PC-3 (cell line): ENCODE results near the gene GULP1. TPM values are rescaled to one million over a fixed set of nuclear protein-coding genes. Genes with fewer than 3 reads are reported as not detected.
A peak's percentile ranks its signal among the peaks of the same experiment; 100 is the strongest.

Source experiments
- ATAC-seq: fragments of 200-7000 bp; cut with Tn5 transposase; 2 replicates; pipeline ENCODE4 v1.9.1; 2020; ENCODE audit warnings: mild to moderate bottlenecking, moderate library complexity
- BruUV-seq: library from RNA; stranded (reverse); fragments of 400-500 nt; replicated peaks from 2 replicates; lab custom pipeline; 2021; lab: Mats Ljungman, UMichigan
- CTCF ChIA-PET: fragments of 300-600 bp; sonication (Branson Sonifier 250); formaldehyde crosslinking; loops from one replicate; lab custom pipeline; 2022; ENCODE audit warnings: antibody characterized with exemption; lab: Charles Lee
- POLR2A ChIA-PET: fragments of 300-600 bp; sonication (Branson Sonifier 250); formaldehyde crosslinking; loops from one replicate; lab custom pipeline; 2022; ENCODE audit warnings: antibody characterized with exemption; ENCODE audit not compliant: unreplicated experiment; lab: Charles Lee
- DNase-seq: peaks from one replicate; pipeline ENCODE4 v3.0.0-alpha.2; 2015
- H2AFZ ChIP-seq: fragments of 300-600 bp; sonication (generic); 2 replicates; pipeline ENCODE4 v1.6.0; 2016; ENCODE audit warnings: antibody characterized with exemption, low read length
- H3F3A ChIP-seq: fragments of 300-600 bp; sonication (generic); one replicate; pipeline ENCODE4 v1.6.0; 2017; ENCODE audit warnings: antibody characterized with exemption, low read length, control low read depth, mild to moderate bottlenecking; ENCODE audit not compliant: unreplicated experiment
- H3K27ac ChIP-seq: fragments of 300-600 bp; sonication (generic); 2 replicates; pipeline ENCODE4 v1.5.1; 2016; ENCODE audit warnings: mild to moderate bottlenecking, low read length
- H3K27me3 ChIP-seq: fragments of 300-600 bp; sonication (generic); 2 replicates; pipeline ENCODE4 v1.6.1; 2016; ENCODE audit warnings: low read length, mixed read lengths
- H3K36me3 ChIP-seq: fragments of 300-600 bp; sonication (generic); 2 replicates; pipeline ENCODE4 v1.6.1; 2016; ENCODE audit warnings: low read depth, mixed run types, low read length, mixed read lengths
- H3K4me1 ChIP-seq: fragments of 300-600 bp; sonication (generic); 2 replicates; pipeline ENCODE4 v1.5.1; 2016; ENCODE audit warnings: low read length; ENCODE audit not compliant: insufficient read depth
- H3K4me2 ChIP-seq: fragments of 300-600 bp; sonication (generic); 2 replicates; pipeline ENCODE4 v1.6.0; 2016; ENCODE audit warnings: low read length
- H3K4me3 ChIP-seq: fragments of 300-600 bp; sonication (generic); 2 replicates; pipeline ENCODE4 v1.5.1; 2016; ENCODE audit warnings: mild to moderate bottlenecking, low read length, mixed read lengths
- H3K79me2 ChIP-seq: fragments of 300-600 bp; sonication (generic); 2 replicates; pipeline ENCODE4 v1.6.1; 2017; ENCODE audit warnings: low read length, mixed read lengths
- H3K9ac ChIP-seq: fragments of 300-600 bp; sonication (generic); 2 replicates; pipeline ENCODE4 v1.6.0; 2016; ENCODE audit warnings: mild to moderate bottlenecking, low read length
- H3K9me2 ChIP-seq: fragments of 300-600 bp; sonication (generic); replicated peaks from 2 replicates; pipeline ENCODE4 v1.6.1; 2016; ENCODE audit warnings: mixed run types, low read length, mixed read lengths
- H3K9me3 ChIP-seq: fragments of 300-600 bp; sonication (generic); 2 replicates; pipeline ENCODE4 v1.6.1; 2016; ENCODE audit warnings: low read length, mixed read lengths
- H4K20me1 ChIP-seq: fragments of 300-600 bp; sonication (generic); 2 replicates; pipeline ENCODE4 v1.6.1; 2016; ENCODE audit warnings: low read length, mixed read lengths
- CTCF ChIP-seq: fragments of 300-600 bp; sonication (generic); conservative IDR thresholded peaks from 2 replicates; pipeline ENCODE4 v1.5.1; 2017; ENCODE audit warnings: antibody characterized with exemption, low read depth, mild to moderate bottlenecking, low read length
- EZH2 ChIP-seq: fragments of 300-600 bp; sonication (generic); IDR thresholded peaks from one replicate; pipeline ENCODE4 v1.6.1; 2017; ENCODE audit warnings: antibody characterized with exemption, mild to moderate bottlenecking, low read length; ENCODE audit not compliant: unreplicated experiment
- EZH2phosphoT487 ChIP-seq: fragments of 300-600 bp; sonication (generic); IDR thresholded peaks from 2 replicates; pipeline ENCODE4 v1.6.1; 2018; ENCODE audit warnings: mild to moderate bottlenecking, antibody characterized with exemption, low read length, borderline replicate concordance
- intact Hi-C: fragments of 100-400 bp; cut with micrococcal nuclease; formaldehyde crosslinking; loops from 2 replicates; pipeline ENCODE4 v1.9.0; 2023
- total RNA-seq: library from RNA; depleted of rRNA; stranded (reverse); fragments of >200 nt; gene quantifications from 2 replicates; pipeline ENCODE4 v1.2.3, GENCODE V29; 2014

GULP1 gene
- total RNA-seq, 1 experiment from 2014 or later: 25.5 TPM

DNA sequence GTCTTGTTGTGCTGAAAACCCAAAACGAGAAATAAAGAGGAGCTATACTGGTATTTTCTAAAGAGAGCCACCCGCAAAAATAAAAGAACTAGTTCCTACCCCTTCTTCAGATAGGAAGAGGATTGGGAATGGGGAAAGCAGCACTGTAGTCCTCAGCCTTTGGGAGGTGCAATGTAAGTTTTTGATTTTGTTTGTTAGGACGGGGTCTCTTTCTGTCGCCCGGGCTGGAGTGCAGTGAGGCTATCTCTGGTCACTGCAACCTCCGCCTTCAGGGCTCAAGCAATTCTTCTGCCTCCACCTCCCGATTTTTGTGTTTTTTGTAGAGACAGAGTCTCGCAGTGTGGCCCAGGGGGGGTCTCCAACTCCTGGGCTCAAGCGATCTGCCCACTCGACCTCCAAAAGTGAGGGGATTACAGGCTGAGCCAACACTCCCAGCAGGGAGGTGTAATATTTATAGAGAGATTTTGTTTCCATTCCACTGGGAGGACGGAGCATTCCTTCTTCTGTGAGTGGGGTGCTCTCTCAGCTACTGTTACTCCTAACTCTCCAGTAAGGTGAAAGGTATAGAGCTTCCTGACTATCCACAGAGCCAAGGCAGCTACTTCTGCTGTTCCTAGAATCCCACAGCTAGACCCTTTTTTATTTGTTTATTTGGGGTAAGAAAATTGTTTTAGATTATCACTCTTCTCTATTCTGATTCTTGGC lies 13.1 kb upstream of the GULP1 start:
- Histone ChIP-seq H3K27me3 (no peaks in the 10 kb centered on the region), H3K4me1 (no peaks in the 10 kb centered on the region), H2AFZ (no peak overlapping the region), H3K9me3 (no peaks in the 10 kb centered on the region), H3K27ac (no peak overlapping the region), H3K79me2 (no peaks in the 10 kb centered on the region), H3K4me2 (no peak overlapping the region), H3K36me3 (no peaks in the 10 kb centered on the region), H4K20me1 (no peaks in the 10 kb centered on the region), H3K9me2 (no peaks in the 10 kb centered on the region), H3F3A (no peaks in the 10 kb centered on the region), H3K4me3 (no peak overlapping the region), H3K9ac (no peak overlapping the region)
- no peak for TF ChIP-seq EZH2phosphoT487
- TF ChIP-seq EZH2: no peak
- no peak for TF ChIP-seq CTCF
- intact Hi-C loops: no loop called here
- ChIA-PET CTCF (no interaction called here), POLR2A (no interaction called here)
- DNase-seq: no peak
- BruUV-seq: no TSS peak
- ATAC-seq: no peak

DNA sequence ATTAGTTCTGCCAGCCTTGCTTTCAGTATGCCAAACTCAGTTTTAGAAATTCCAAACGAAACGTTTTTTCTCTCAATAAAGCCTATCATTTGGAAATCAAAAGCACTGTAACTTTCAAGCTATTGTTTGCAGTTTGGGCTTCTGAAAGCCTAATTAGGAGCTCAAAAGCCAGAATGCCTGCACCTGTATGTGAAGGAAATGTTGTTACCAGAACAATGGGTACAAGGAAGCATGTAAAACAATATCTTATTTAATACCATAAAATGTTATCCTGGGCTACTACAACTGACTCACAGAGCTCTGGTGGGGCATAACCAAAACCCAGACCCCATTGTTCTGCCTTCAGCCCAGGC lies 12.6 kb upstream of the GULP1 start:
- H3K4me3 ChIP-seq: no peak overlapping the region
- DNase-seq (no peak), ATAC-seq (no peak)
- no peaks in the 10 kb centered on the region for H3K4me1 ChIP-seq
- no peak overlapping the region for H2AFZ ChIP-seq
- H4K20me1 ChIP-seq: no peaks in the 10 kb centered on the region
- H3K27ac ChIP-seq: no peak overlapping the region
- H3K9me2 ChIP-seq: no peaks in the 10 kb centered on the region
- ChIA-PET CTCF (no interaction called here), POLR2A (no interaction called here)
- TF ChIP-seq EZH2phosphoT487: no peak
- no peak overlapping the region for H3K4me2 ChIP-seq
- no peaks in the 10 kb centered on the region for H3K9me3 ChIP-seq
- no peaks in the 10 kb centered on the region for H3K36me3 ChIP-seq
- no peaks in the 10 kb centered on the region for H3K79me2 ChIP-seq
- no peaks in the 10 kb centered on the region for H3K27me3 ChIP-seq
- H3K9ac ChIP-seq: no peak overlapping the region
- intact Hi-C loops: no loop called here
- H3F3A ChIP-seq: no peaks in the 10 kb centered on the region
- no TSS peak for BruUV-seq

DNA sequence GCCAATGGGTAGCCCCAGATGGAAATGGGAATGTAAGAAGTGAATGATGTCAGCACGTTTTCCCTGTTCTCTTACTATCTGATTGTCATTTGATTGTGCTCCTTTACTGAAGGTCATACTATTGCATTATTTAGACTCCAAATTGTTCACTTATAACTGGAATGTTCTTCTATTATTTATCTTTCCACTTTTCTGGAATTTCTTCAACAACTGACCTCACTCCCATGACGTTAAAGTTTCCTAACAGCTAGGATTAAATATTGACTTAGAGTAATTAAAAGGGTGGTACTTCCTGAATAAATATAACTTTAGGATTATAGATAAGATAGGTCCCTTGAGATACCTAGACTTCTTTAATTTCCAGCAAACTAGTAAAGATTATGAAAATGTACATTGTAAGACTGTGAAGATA lies 10.9 kb upstream of the GULP1 start:
- no peaks in the 10 kb centered on the region for H3K27me3 ChIP-seq
- ChIA-PET POLR2A (no interaction called here), CTCF (no interaction called here)
- no peaks in the 10 kb centered on the region for H3K79me2 ChIP-seq
- H3K9me2 ChIP-seq: no peaks in the 10 kb centered on the region
- no peaks in the 10 kb centered on the region for H4K20me1 ChIP-seq
- no peak overlapping the region for H2AFZ ChIP-seq
- H3K4me2 ChIP-seq: no peak overlapping the region
- H3K4me1 ChIP-seq: no peaks in the 10 kb centered on the region
- no peak overlapping the region for H3K27ac ChIP-seq
- TF ChIP-seq EZH2 (no peak), CTCF (no peak), EZH2phosphoT487 (no peak)
- H3K4me3 ChIP-seq: no peak overlapping the region
- no peaks in the 10 kb centered on the region for H3K36me3 ChIP-seq
- H3F3A ChIP-seq: no peaks in the 10 kb centered on the region
- DNase-seq (no peak), ATAC-seq (peak; percentile 58)
- no TSS peak for BruUV-seq
- no peak overlapping the region for H3K9ac ChIP-seq
- intact Hi-C loops: no loop called here
- H3K9me3 ChIP-seq: no peaks in the 10 kb centered on the region
